ENCODE results near the gene ZC3H10.

- TF ChIP-seq CTCF (IDR thresholded peaks at IDR 0.05; ENCODE audit: low read length) (no peak), EZH2 (optimal IDR thresholded peaks at IDR 0.05; ENCODE audit: low read depth, low read length) (no peak), EZH2phosphoT487 (IDR thresholded peaks at IDR 0.05; ENCODE audit: low read length) (no peak)
Measured at GRCh38 chr12:56146492-56147460, 28.7 kb downstream of the ZC3H10 start.
